Measurements from ENCODE around the gene SBNO2. TPM values are rescaled to one million over a fixed set of nuclear protein-coding genes. Genes with fewer than 3 reads are reported as not detected.

The SBNO2 gene
- total and polyA plus RNA-seq, 2 donors (not counting 1 experiment from before 2014, with no cell fraction given), result 42.8 to 83.3 TPM

- Histone ChIP-seq H3K4me1 (ENCODE audit: control insufficient read depth in 2 of 2, insufficient read depth in 2 of 2, low read length in 2 of 2) (no peaks in the 10 kb centered on the region), H3K4me2 (replicated peaks; ENCODE audit: low read depth, low read length, poor library complexity, severe bottlenecking) (no peak overlapping the region), H3K27ac (ENCODE audit: low read length in 2 of 2) (no peak overlapping the region), H3K27me3 (replicated peaks in 1 of 4; ENCODE audit: control extremely low read depth in 1 of 4, control insufficient read depth in 3 of 4, insufficient read depth in 4 of 4, low read length in 3 of 4) (no peaks in the 10 kb centered on the region), H2AFZ (ENCODE audit: insufficient read depth, low read depth, low read length, poor library complexity, severe bottlenecking) (no peak overlapping the region), H4K20me1 (ENCODE audit: control insufficient read depth, insufficient read depth, low read length, poor library complexity, severe bottlenecking) (peaks cover 36% of the 10 kb centered on the region), H3K79me2 (ENCODE audit: control insufficient read depth, insufficient read depth, low read length) (peaks cover 26% of the 10 kb centered on the region), H3K4me3 (ENCODE audit: control extremely low read depth in 1 of 5, extremely low read depth in 1 of 5, insufficient read depth in 1 of 5, low read depth in 2 of 5, low read length in 4 of 5) (no peak overlapping the region), H3K9ac (ENCODE audit: low read length) (no peak overlapping the region), H3K36me3 (replicated peaks in 1 of 2; ENCODE audit: control extremely low read depth in 1 of 2, control insufficient read depth in 1 of 2, extremely low read depth in 1 of 2, insufficient read depth in 2 of 2, low read length in 1 of 2) (peaks cover 1 to 66% of the 10 kb centered on the region in 2 experiments), H3K9me3 (ENCODE audit: control extremely low read depth in 1 of 3, control insufficient read depth in 2 of 3, insufficient read depth in 1 of 3, low read length in 2 of 3) (no peaks in the 10 kb centered on the region)
- ChIA-PET POLR2A (no interaction called here), CTCF (no interaction called here)
- Mint-ChIP-seq H3K4me1 (no peaks in the 10 kb centered on the region), H3K9me3 (ENCODE audit: insufficient read depth) (no peaks in the 10 kb centered on the region), H3K27ac (no peak overlapping the region), H3K27me3 (no peaks in the 10 kb centered on the region), H3K4me3 (no peak overlapping the region)
- intact Hi-C loops (cut with micrococcal nuclease), result no loop called here
- DNase-seq, result no peak
- no peak for ATAC-seq (ENCODE audit: low read depth)
- no peak for TF ChIP-seq EZH2 (IDR thresholded peaks at IDR 0.05; ENCODE audit: borderline replicate concordance, insufficient read depth, low read depth, low read length, poor library complexity, severe bottlenecking)
- no peak for TF ChIP-seq CTCF (IDR thresholded peaks at IDR 0.05)
- 95% methylated on average over 46 of the region's 50 CpGs for WGBS (ENCODE audit: insufficient coverage)
Measured at GRCh38 chr19:1119475-1120217, 54.4 kb downstream of the SBNO2 start.

GRCh38 chr19:1118999-1119398 is 55.1 kb downstream of the SBNO2 start:
- Histone ChIP-seq H3K4me2 (replicated peaks; ENCODE audit: low read depth, low read length, poor library complexity, severe bottlenecking) (no peak overlapping the region), H2AFZ (ENCODE audit: insufficient read depth, low read depth, low read length, poor library complexity, severe bottlenecking) (no peak overlapping the region), H3K27ac (ENCODE audit: low read length in 2 of 2) (no peak overlapping the region), H3K27me3 (replicated peaks in 1 of 4; ENCODE audit: control extremely low read depth in 1 of 4, control insufficient read depth in 3 of 4, insufficient read depth in 4 of 4, low read length in 3 of 4) (no peaks in the 10 kb centered on the region), H3K36me3 (replicated peaks in 1 of 2; ENCODE audit: control extremely low read depth in 1 of 2, control insufficient read depth in 1 of 2, extremely low read depth in 1 of 2, insufficient read depth in 2 of 2, low read length in 1 of 2) (peaks cover 1 to 66% of the 10 kb centered on the region in 2 experiments), H4K20me1 (ENCODE audit: control insufficient read depth, insufficient read depth, low read length, poor library complexity, severe bottlenecking) (peaks cover 32% of the 10 kb centered on the region), H3K9me3 (ENCODE audit: control extremely low read depth in 1 of 3, control insufficient read depth in 2 of 3, insufficient read depth in 1 of 3, low read length in 2 of 3) (no peaks in the 10 kb centered on the region), H3K4me1 (ENCODE audit: control insufficient read depth in 2 of 2, insufficient read depth in 2 of 2, low read length in 2 of 2) (peaks cover 0 to 1% of the 10 kb centered on the region in 2 donors), H3K79me2 (ENCODE audit: control insufficient read depth, insufficient read depth, low read length) (peaks cover 19% of the 10 kb centered on the region), H3K9ac (ENCODE audit: low read length) (no peak overlapping the region), H3K4me3 (ENCODE audit: control extremely low read depth in 1 of 5, extremely low read depth in 1 of 5, insufficient read depth in 1 of 5, low read depth in 2 of 5, low read length in 4 of 5) (no peak overlapping the region)
- H3K27me3 Mint-ChIP-seq, result no peaks in the 10 kb centered on the region
- DNase-seq (no peak), ATAC-seq (ENCODE audit: low read depth) (no peak)
- ChIA-PET POLR2A (no interaction called here), CTCF (interaction anchor here (0.7 kb wide), 1 partner anchor 17 kb away, joined by 3 read pairs; no protein-coding TSS in a partner anchor)
- H3K27ac Mint-ChIP-seq, result no peak overlapping the region
- H3K9me3 Mint-ChIP-seq (ENCODE audit: insufficient read depth), result no peaks in the 10 kb centered on the region
- TF ChIP-seq EZH2 (IDR thresholded peaks at IDR 0.05; ENCODE audit: borderline replicate concordance, insufficient read depth, low read depth, low read length, poor library complexity, severe bottlenecking) (no peak), CTCF (IDR thresholded peaks at IDR 0.05) (no peak)
- no peak overlapping the region for H3K4me3 Mint-ChIP-seq
- intact Hi-C loops (cut with micrococcal nuclease), result no loop called here
- 98% methylated on average over 34 of the region's 34 CpGs for WGBS (ENCODE audit: insufficient coverage)
- no peaks in the 10 kb centered on the region for H3K4me1 Mint-ChIP-seq
